ENCODE measurements around the gene SMARCD2.
"Not testable (repeated sequence)": the region's sequence is repeated elsewhere in the genome, so short reads cannot be mapped to it uniquely, and the experiment has no call there.

The SMARCD2 gene

GRCh38 chr17:63843910-63844677 is 1.6 kb upstream of the SMARCD2 start:
- no peak for DNase-seq (ENCODE audit: low read depth, low spot score)
- CTCF ChIA-PET: interaction anchor here (0.6 to 2.6 kb wide), 7 partner anchors 10 to 356 kb away, joined by 3 to 9 read pairs (median 3); no protein-coding TSS in a partner anchor
- POLR2A ChIA-PET: interaction anchor here (0.7 to 1.0 kb wide), 4 partner anchors 15 to 302 kb away, joined by 3 to 7 read pairs (median 4); partner anchors contain the start of genes CCDC47, DDX42 and PSMC5
- TF ChIP-seq CTCF (IDR thresholded peaks at IDR 0.05; ENCODE audit: insufficient read depth, low read length, missing control alignments): no peak
- H3K4me3 ChIP-seq (ENCODE audit: low read depth, low read length): no peak overlapping the region

DNA sequence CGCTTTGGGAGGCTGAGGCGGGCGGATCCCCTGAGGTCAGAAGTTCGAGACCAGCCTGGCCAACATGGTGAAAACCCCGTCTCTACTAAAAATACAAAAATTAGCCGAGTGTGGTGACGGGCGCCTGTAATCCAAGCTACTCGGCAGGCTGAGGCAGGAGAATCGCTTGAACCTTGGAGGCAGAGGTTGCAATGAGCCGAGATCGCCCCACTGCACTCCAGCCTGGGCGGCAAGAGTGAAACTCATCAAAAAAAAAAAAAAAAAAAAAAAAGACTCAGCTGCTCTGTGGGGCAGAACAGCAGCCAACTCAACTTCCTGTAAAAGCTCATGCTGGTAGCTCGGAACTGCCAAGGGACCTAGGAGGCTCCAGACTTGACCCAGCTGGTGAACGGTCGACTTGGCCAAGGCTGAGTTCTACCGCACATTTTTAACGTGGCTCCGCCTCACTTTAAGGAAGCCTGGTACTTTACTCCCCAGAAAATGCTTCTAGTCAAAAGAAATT is 953 bp upstream of the SMARCD2 start:
- ChIA-PET POLR2A (interaction anchor here (0.7 to 1.0 kb wide), 3 partner anchors 16 to 70 kb away, joined by 3 to 7 read pairs (median 6); partner anchors contain the start of genes CCDC47, DDX42 and PSMC5), CTCF (interaction anchor here (0.6 to 2.6 kb wide), 5 partner anchors 9 to 356 kb away, joined by 3 to 7 read pairs (median 3); no protein-coding TSS in a partner anchor)
- not testable (repeated sequence) for DNase-seq (ENCODE audit: low read depth, low spot score)
- H3K4me3 ChIP-seq (ENCODE audit: low read depth, low read length): peak overlapping the region; percentile 82

- peak overlapping the region; percentile 82 for H3K4me3 ChIP-seq (ENCODE audit: low read depth, low read length)
- DNase-seq (ENCODE audit: low read depth, low spot score): no peak
- ChIA-PET POLR2A (interaction anchor here (2.0 kb wide), 1 partner anchor 10 kb away, joined by 8 read pairs; no protein-coding TSS in a partner anchor), CTCF (interaction anchor here (5.3 kb wide), 1 partner anchor 12 kb away, joined by 58 read pairs; the partner anchor contains the start of gene FTSJ3)
- TF ChIP-seq CTCF (IDR thresholded peaks at IDR 0.05; ENCODE audit: insufficient read depth, low read length, missing control alignments): no peak
Measured at GRCh38 chr17:63842173-63842539, 329 bp downstream of the SMARCD2 start.

DNA sequence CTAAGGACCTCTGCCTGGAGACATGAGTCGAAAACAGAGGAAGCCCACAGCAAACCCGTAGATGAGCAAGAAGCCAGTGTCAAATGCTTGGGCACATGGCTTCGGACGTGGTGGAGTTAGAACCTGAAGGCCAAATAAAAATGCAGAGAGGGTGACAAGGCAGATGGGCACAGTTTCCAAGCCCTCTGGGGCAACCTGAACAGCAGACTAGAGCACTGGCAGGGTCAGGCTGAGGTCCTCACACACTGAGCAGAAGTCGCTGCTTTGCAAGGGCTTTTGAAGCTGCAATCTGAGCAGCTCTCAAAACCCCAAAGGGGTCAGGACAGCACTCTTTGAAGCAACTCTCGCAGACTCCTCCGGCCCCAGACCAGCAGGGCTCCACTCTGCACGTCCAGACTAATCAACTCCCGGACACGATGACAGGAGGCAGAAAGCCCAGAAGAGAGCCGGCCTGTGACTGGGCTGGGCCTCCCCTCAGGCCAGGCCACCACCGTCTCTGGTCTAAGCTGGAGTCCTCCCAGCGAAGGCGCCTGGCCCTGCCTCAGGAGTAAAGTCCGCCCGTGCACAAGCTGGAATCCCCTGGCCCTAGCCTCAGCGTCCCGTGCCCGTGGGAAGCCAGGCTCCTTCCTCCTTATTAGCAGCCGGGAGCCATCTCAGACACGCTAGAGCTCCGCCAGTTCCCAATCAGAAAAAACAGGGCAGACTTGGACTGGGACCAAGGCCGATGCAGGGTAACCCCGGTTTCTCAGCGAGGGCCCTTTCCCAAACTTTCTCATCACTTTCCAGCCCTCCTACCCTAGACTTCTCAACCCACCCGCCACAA is 924 bp downstream of the SMARCD2 start:
- CTCF ChIA-PET: interaction anchor here (5.3 kb wide), 1 partner anchor 11 kb away, joined by 58 read pairs; the partner anchor contains the start of gene FTSJ3
- DNase-seq (ENCODE audit: low read depth, low spot score): no peak
- no peak for TF ChIP-seq CTCF (IDR thresholded peaks at IDR 0.05; ENCODE audit: insufficient read depth, low read length, missing control alignments)
- POLR2A ChIA-PET: interaction anchor here (0.9 to 2.0 kb wide), 3 partner anchors 9 to 68 kb away, joined by 3 to 8 read pairs (median 4); partner anchors contain the start of gene CCDC47
- peak overlapping the region; percentile 82 for H3K4me3 ChIP-seq (ENCODE audit: low read depth, low read length)

GRCh38 chr17:63840591-63841349 is 1.7 kb downstream of the SMARCD2 start:
- ChIA-PET POLR2A (interaction anchor here (0.9 to 2.0 kb wide), 3 partner anchors 8 to 68 kb away, joined by 3 to 8 read pairs (median 4); partner anchors contain the start of gene CCDC47), CTCF (interaction anchor here (1.0 to 5.3 kb wide), 3 partner anchors 8 to 142 kb away, joined by 3 to 58 read pairs (median 4); partner anchors contain the start of gene FTSJ3)
- TF ChIP-seq CTCF (IDR thresholded peaks at IDR 0.05; ENCODE audit: insufficient read depth, low read length, missing control alignments): no peak
- no peak for DNase-seq (ENCODE audit: low read depth, low spot score)
- peak overlapping the region; percentile 82 for H3K4me3 ChIP-seq (ENCODE audit: low read depth, low read length)
